Testis (tissue), 2 donors: ENCODE measurements around the gene DNAJC4.

Experiments
- CTCF ChIP-seq, 3 experiments: fragments of 450-650 bp in 2 of 3; fragments of 200-600 bp in 1 of 3; sonication (generic) in 1 of 3; IDR thresholded peaks; one replicate each; pipeline ENCODE4 v1.5.1; 2016 to 2019; ENCODE audit warnings: antibody characterized with exemption in 3 of 3, mild to moderate bottlenecking in 2 of 3, moderate library complexity in 1 of 3
- POLR2A ChIP-seq: fragments of 450-650 bp; IDR thresholded peaks from one replicate; pipeline ENCODE4 v1.6.1; 2017; ENCODE audit warnings: antibody characterized with exemption, mild to moderate bottlenecking, moderate library complexity

DNA sequence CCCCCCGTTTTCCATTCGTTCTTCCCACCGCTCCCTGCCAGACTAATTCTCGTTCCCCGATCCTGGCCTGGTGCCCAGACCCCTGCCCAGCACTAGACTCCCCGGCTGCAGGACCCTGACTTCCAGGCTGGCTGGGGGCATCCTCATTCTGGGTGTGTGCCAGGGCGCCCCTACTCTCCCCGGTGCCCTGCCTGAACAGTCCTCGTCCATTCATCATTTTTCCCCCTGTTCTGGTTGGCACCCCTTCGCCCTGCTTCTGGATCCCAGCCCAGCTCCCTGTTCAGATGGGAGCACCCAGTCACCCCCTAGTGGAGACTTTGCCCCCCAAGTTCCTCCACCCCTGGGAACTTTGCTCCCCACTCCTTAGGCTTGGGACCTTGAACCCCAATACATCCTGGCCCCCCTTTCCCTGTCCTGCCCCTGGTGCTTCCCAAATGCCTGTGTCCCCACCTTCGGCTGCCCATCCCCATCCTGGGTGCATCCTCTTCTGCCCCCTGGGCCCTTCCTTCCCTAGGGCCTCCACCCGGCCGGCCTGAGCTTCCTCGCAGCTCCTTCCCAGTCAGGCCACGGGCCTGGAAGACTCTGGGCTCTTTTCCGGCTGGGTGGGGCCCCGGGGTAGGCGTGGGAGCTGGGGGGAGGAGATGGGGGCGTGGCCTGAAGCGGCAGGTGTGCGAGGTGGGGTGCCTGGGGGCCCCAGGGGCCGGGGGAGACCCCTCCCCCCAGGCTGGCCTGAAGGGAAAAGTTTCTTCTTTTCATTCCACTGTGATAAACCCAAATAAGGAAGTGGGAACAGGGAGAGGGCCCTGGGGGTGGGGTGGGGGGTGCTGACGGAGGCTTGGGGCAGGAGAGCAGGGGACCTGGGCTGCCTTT, 21.9 kb downstream of the DNAJC4 start:
- TF ChIP-seq POLR2A (no peak), CTCF (IDR thresholded peaks at IDR 0.05) (peak in 2 of 3 experiments; percentile 10 to 22)
